M059J (cell line): ENCODE measurements around the gene C15orf39. TPM values are rescaled to one million over a fixed set of nuclear protein-coding genes. Genes with fewer than 3 reads are reported as not detected.

ENCODE experiments used
- DNase-seq: peaks from one replicate; pipeline ENCODE4 v3.0.0-alpha.2; 2012; ENCODE audit warnings: low read depth
- total RNA-seq: library from RNA; depleted of rRNA; stranded (reverse); fragments of >200 nt; shearing (Covaris generic); gene quantifications from 2 replicates; pipeline ENCODE4 v1.2.3, GENCODE V29; 2014

C15orf39 gene
- total RNA-seq, 1 experiment from 2014 or later = 11.5 TPM

GRCh38 chr15:75172284-75172820 is 29.3 kb upstream of the C15orf39 start:
- DNase-seq = peak; percentile 53

GRCh38 chr15:75174102-75174501 is 27.6 kb upstream of the C15orf39 start:
- DNase-seq = no peak

GRCh38 chr15:75174729-75175128 is 27.0 kb upstream of the C15orf39 start:
- no peak for DNase-seq

GRCh38 chr15:75176396-75176761 is 25.3 kb upstream of the C15orf39 start:
- no peak for DNase-seq

GRCh38 chr15:75177360-75178071 is 24.2 kb upstream of the C15orf39 start:
- no peak for DNase-seq

- no peak for DNase-seq
These were observed 23.3 kb upstream of the C15orf39 start for GRCh38 chr15:75178171-75178937.

GRCh38 chr15:75178938-75179745 is 22.5 kb upstream of the C15orf39 start:
- DNase-seq = no peak

GRCh38 chr15:75179746-75180140 is 21.9 kb upstream of the C15orf39 start:
- DNase-seq = no peak

GRCh38 chr15:75181780-75182179 is 19.9 kb upstream of the C15orf39 start:
- DNase-seq = no peak

- no peak for DNase-seq
These were observed 19.2 kb upstream of the C15orf39 start for GRCh38 chr15:75182187-75183131.

- no peak for DNase-seq
These were observed 16.2 kb upstream of the C15orf39 start for GRCh38 chr15:75185271-75186029.

GRCh38 chr15:75186044-75186443 is 15.6 kb upstream of the C15orf39 start:
- no peak for DNase-seq

GRCh38 chr15:75188499-75188898 is 13.2 kb upstream of the C15orf39 start:
- DNase-seq = no peak

GRCh38 chr15:75191235-75191634 is 10.4 kb upstream of the C15orf39 start:
- no peak for DNase-seq

GRCh38 chr15:75192307-75192706 is 9.4 kb upstream of the C15orf39 start:
- DNase-seq = no peak

- DNase-seq = no peak
These were observed 8.4 kb upstream of the C15orf39 start for GRCh38 chr15:75193272-75193671.

- no peak for DNase-seq
These were observed 7.7 kb upstream of the C15orf39 start for GRCh38 chr15:75193976-75194375.

GRCh38 chr15:75194397-75194796 is 7.3 kb upstream of the C15orf39 start:
- no peak for DNase-seq

GRCh38 chr15:75195122-75195765 is 6.4 kb upstream of the C15orf39 start:
- DNase-seq = no peak

- DNase-seq = no peak
These were observed 5.9 kb upstream of the C15orf39 start for GRCh38 chr15:75195766-75196241.
